CD4-positive, alpha-beta T cell treated with Interleukin-4 for 1 hour (primary cell): Measurements from ENCODE around the gene ARSJ.
A peak's percentile ranks its signal among the peaks of the same experiment; 100 is the strongest.
"Not testable (repeated sequence)": the region's sequence is repeated elsewhere in the genome, so short reads cannot be mapped to it uniquely, and the experiment has no call there.

ENCODE experiments used
- DNase-seq, 2 donors: peaks; one replicate each; pipeline ENCODE4 v3.0.0-alpha.2; 2020 to 2022

ARSJ gene

GRCh38 chr4:113979148-113979904 lies at the start of gene ARSJ:
ARSJ (minus strand) TSS chr4:113979647; CDS start chr4:113978834, 813 bp downstream.
- DNase-seq: peak in 1 of 2 donors; percentile 3

GRCh38 chr4:114028071-114028470 lies 48.6 kb upstream of the ARSJ start:
- no peak for DNase-seq

GRCh38 chr4:114027596-114027995 lies 48.1 kb upstream of the ARSJ start:
- DNase-seq: no peak

- no peak for DNase-seq
Measured at GRCh38 chr4:114026447-114026846, 47.0 kb upstream of the ARSJ start.

GRCh38 chr4:114025176-114025777 lies 45.8 kb upstream of the ARSJ start:
- DNase-seq: no peak

GRCh38 chr4:114021451-114021850 lies 42.0 kb upstream of the ARSJ start:
- DNase-seq: no peak

- DNase-seq: no peak
Measured at GRCh38 chr4:114019969-114020358, 40.5 kb upstream of the ARSJ start.

GRCh38 chr4:114019276-114019968 lies 40.0 kb upstream of the ARSJ start:
- no peak for DNase-seq

- no peak for DNase-seq
Measured at GRCh38 chr4:114017120-114017917, 37.9 kb upstream of the ARSJ start.

GRCh38 chr4:114015444-114015899 lies 36.0 kb upstream of the ARSJ start:
- DNase-seq: no peak

GRCh38 chr4:114013201-114013600 lies 33.8 kb upstream of the ARSJ start:
- not testable (repeated sequence) for DNase-seq

- no peak for DNase-seq
Measured at GRCh38 chr4:114012749-114013148, 33.3 kb upstream of the ARSJ start.

- peak in 1 of 2 donors; percentile 26 for DNase-seq
Measured at GRCh38 chr4:114005569-114006442, 26.4 kb upstream of the ARSJ start.

GRCh38 chr4:114004483-114005226 lies 25.2 kb upstream of the ARSJ start:
- DNase-seq: peak; percentile 20 to 42

- no peak for DNase-seq
Measured at GRCh38 chr4:113998531-113998930, 19.1 kb upstream of the ARSJ start.

- no peak for DNase-seq
Measured at GRCh38 chr4:113998079-113998478, 18.6 kb upstream of the ARSJ start.

GRCh38 chr4:113997206-113997605 lies 17.8 kb upstream of the ARSJ start:
- DNase-seq: no peak

- no peak for DNase-seq
Measured at GRCh38 chr4:113996599-113997177, 17.2 kb upstream of the ARSJ start.

GRCh38 chr4:113993887-113994286 lies 14.4 kb upstream of the ARSJ start:
- DNase-seq: no peak

- no peak for DNase-seq
Measured at GRCh38 chr4:113990886-113991285, 11.4 kb upstream of the ARSJ start.
